HG03521 (cell line): ENCODE results near the gene TGFA.

Source experiments
- ATAC-seq: cut with Tn5 transposase; IDR thresholded peaks from one replicate; pipeline ENCODE4 v1.9.1; 2021; ENCODE audit warnings: mild to moderate bottlenecking, moderate library complexity; ENCODE audit not compliant: unreplicated experiment

Gene TGFA

GRCh38 chr2:70425682-70426301 lies 127.8 kb downstream of the TGFA start:
- ATAC-seq, result no peak

- no peak for ATAC-seq
These were observed 132.9 kb downstream of the TGFA start for GRCh38 chr2:70420740-70421139.

GRCh38 chr2:70420143-70420542 lies 133.5 kb downstream of the TGFA start:
- ATAC-seq, result no peak

- no peak for ATAC-seq
These were observed 135.1 kb downstream of the TGFA start for GRCh38 chr2:70418514-70418913.

- ATAC-seq, result no peak
These were observed 136.6 kb downstream of the TGFA start for GRCh38 chr2:70417011-70417410.

- no peak for ATAC-seq
These were observed 141.1 kb downstream of the TGFA start for GRCh38 chr2:70412294-70413070.

GRCh38 chr2:70411483-70412125 lies 142.0 kb downstream of the TGFA start:
- ATAC-seq, result no peak

GRCh38 chr2:70403267-70404053 lies 150.2 kb downstream of the TGFA start:
- ATAC-seq, result no peak

- no peak for ATAC-seq
These were observed 153.1 kb downstream of the TGFA start for GRCh38 chr2:70400539-70400938.

- ATAC-seq, result no peak
These were observed 154.6 kb downstream of the TGFA start for GRCh38 chr2:70399046-70399445.
